ENCODE data around the gene BDKRB2.

Gene BDKRB2

GRCh38 chr14:96277890-96278289, 73.3 kb downstream of the BDKRB2 start:
- no peak for DNase-seq
- intact Hi-C loops (cut with DNase I) = loop anchor here (5.0 kb wide), 2 partner anchors 176 to 276 kb away; no protein-coding TSS in a partner anchor

- DNase-seq = no peak
- intact Hi-C loops (cut with DNase I) = loop anchor here (5.0 kb wide), 2 partner anchors 177 to 277 kb away; no protein-coding TSS in a partner anchor
Measured at GRCh38 chr14:96279564-96279963, 74.9 kb downstream of the BDKRB2 start.

- intact Hi-C loops (cut with DNase I) = no loop called here
- no peak for DNase-seq
Measured at GRCh38 chr14:96280104-96280503, 75.5 kb downstream of the BDKRB2 start.

DNA sequence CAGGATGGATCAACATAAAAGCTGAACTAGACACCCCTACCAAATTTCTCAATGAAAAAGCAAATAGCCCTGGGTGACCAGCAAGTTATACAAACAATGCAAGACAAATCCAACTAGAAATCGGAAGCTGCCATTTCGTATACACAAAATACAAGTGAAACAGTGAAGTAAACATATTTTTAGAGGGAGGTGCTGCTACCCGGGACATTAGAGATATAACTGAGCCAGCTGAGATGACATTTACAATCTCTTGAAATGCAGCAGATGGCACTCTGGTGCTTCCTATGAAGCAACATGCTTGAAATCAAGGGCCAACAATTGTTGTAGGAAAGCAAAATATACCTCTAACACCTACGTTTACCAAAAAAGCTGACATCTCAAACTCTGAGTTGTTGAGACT, 76.8 kb downstream of the BDKRB2 start:
- DNase-seq = peak in 1 of 42 donors; percentile 19

DNA sequence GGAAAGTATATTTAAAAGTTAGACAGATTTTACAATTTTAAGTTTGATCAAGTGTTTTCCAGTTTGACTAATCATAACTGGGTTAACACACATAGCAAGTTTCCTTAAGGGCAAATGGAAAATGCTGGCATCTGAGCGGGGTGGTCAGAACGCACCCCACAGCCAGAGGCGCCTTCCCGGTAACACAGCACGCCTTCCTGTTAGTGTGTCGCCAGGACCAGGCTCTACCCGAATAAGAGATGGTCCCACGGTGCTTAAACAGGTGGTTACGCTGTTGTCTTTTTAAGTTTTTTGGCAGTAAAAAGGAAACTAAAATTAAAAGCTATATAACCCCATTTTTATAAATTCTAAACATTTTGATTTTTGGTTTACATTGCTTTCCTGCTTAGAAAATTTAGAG, 79.4 kb downstream of the BDKRB2 start:
- intact Hi-C loops (cut with DNase I) = no loop called here
- no peak for DNase-seq

More for the DNA sequence above, 76.8 kb downstream of the BDKRB2 start:
- intact Hi-C loops (cut with DNase I) = no loop called here

DNA sequence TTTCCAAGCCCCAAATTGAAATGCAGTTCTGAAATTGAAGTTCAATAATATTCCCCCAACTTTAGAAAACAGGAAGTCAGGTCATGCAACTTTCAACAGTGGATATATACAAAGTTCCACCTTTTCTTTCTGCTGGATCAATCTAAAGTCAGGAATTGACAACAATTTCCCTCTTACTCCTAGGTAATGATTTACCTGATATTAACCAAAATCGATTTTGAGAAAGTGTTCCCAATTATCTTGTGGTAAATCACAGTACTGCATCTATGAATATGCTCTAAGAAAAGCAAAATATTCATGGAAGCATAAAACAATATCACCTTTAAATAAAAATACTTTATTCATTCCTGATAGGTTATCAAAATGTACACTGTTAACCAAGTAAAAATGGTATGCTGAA, 79.8 kb downstream of the BDKRB2 start:
- intact Hi-C loops (cut with DNase I) = no loop called here
- no peak for DNase-seq

- intact Hi-C loops (cut with DNase I) = no loop called here
- DNase-seq = no peak
Measured at GRCh38 chr14:96285667-96286066, 81.0 kb downstream of the BDKRB2 start.

GRCh38 chr14:96286251-96286650, 81.6 kb downstream of the BDKRB2 start:
- intact Hi-C loops (cut with DNase I) = no loop called here
- no peak for DNase-seq

DNA sequence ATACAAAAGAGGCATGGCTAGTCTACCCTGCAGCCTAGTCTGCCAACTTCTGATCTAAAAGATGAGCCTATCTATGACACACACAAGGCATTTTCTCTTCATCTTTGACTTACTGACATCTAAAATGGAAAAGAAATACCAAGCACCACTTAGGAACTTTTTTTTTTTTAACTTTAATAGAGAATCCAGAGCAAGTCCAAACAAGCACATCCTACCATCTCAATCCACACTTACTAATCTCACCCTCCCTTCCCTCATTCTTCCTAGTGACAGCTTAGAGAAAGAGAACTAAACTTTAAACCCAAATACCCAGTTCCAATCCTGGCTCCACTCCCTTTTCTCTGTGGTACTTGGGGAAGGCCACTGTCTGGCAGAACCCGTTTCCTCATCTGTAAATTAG, 83.2 kb downstream of the BDKRB2 start:
- intact Hi-C loops (cut with DNase I) = no loop called here
- no peak for DNase-seq

Data from head of caudate nucleus (tissue), 42 donors.